ENCODE data around the gene DENND11. TPM values are rescaled to one million over a fixed set of nuclear protein-coding genes. Genes with fewer than 3 reads are reported as not detected.

DENND11 gene
- total and polyA plus RNA-seq, 10 of the 15 experiments (the other 5 are each of a cell fraction or from before 2014, with no cell fraction given), result 2.7 to 47.0 (median 26.6) TPM

GRCh38 chr7:141737836-141738591 is 36.0 kb upstream of the DENND11 start, which contains the start of gene SSBP1:
Gene SSBP1 (plus strand): TSS chr7:141738358. CDS start chr7:141739167, 809 bp downstream.
- RAD21 ChIA-PET (ENCODE audit: unreplicated experiment), result interaction anchor here (0.6 to 2.3 kb wide), 8 partner anchors 37 to 1643 kb away, joined by 3 to 33 read pairs (median 4); partner anchors contain the start of genes DENND11 and MRPS33
- H3K79me2 ChIP-seq (ENCODE audit: control insufficient read depth, insufficient read depth, low read length), result peaks cover 38% of the 10 kb centered on the region
- CTCF ChIA-PET, result interaction anchor here (0.8 to 5.7 kb wide), 28 partner anchors 9 to 724 kb away, joined by 3 to 121 read pairs (median 4); partner anchors contain the start of genes AGK, DENND11, MRPS33 and WEE2
- SMC1A ChIA-PET (ENCODE audit: uncharacterized antibody, unreplicated experiment), result interaction anchor here (0.7 to 3.5 kb wide), 11 partner anchors 10 to 187 kb away, joined by 3 to 35 read pairs (median 5); partner anchors contain the start of gene AGK
- H3K27me3 ChIP-seq (replicated peaks in 1 of 2; ENCODE audit: control insufficient read depth in 2 of 2, insufficient read depth in 2 of 2, low read length in 1 of 2), result no peaks in the 10 kb centered on the region
- intact Hi-C loops (cut with micrococcal nuclease; ENCODE audit: unreplicated experiment) (loop anchor here (1.0 to 5.0 kb wide), 4 partner anchors 37 to 724 kb away; partner anchors contain the start of genes AGK and MRPS33), in situ Hi-C loops (cut with MboI) (loop anchor here (10.0 kb wide), 1 partner anchor 723 kb away; the partner anchor contains the start of gene MRPS33)
- peaks cover 4% of the 10 kb centered on the region; the same call in 1 of the 2 replicates for H3K4me1 ChIP-seq (ENCODE audit: control insufficient read depth, insufficient read depth, low read length)
- FAIRE-seq (peak; percentile 93), ATAC-seq (peak; percentile 91), DNase-seq (ENCODE audit: low read depth, low spot score) (peak; percentile 92)
- peak within 1 kb of the TSS; percentile 91 for H3K27ac ChIP-seq (ENCODE audit: control insufficient read depth, insufficient read depth)
- peak within 1 kb of the TSS; percentile 93 for H3K4me2 ChIP-seq (ENCODE audit: control insufficient read depth, insufficient read depth)
- BruUV-seq (replicated peaks), result no TSS peak
- H3K9ac ChIP-seq (ENCODE audit: control insufficient read depth, insufficient read depth, low read length), result peak within 1 kb of the TSS; percentile 95
- WGBS (ENCODE audit: insufficient coverage, insufficient replicate concordance, low lambda C conversion rate, missing lambda C conversion rate), result under 1% methylated on average over 46 of the region's 46 CpGs
- no peaks in the 10 kb centered on the region for H4K20me1 ChIP-seq (ENCODE audit: control insufficient read depth, insufficient read depth)
- H2AFZ ChIP-seq (ENCODE audit: control insufficient read depth, low read depth, low read length), result peak within 1 kb of the TSS; percentile 96
- peak within 1 kb of the TSS; percentile 98 for H3K4me3 ChIP-seq
- POLR2A ChIA-PET, result interaction anchor here (0.7 to 1.7 kb wide), 6 partner anchors 25 to 87 kb away, joined by 3 to 8 read pairs (median 4); partner anchors contain the start of gene DENND11
- H3K36me3 ChIP-seq (ENCODE audit: control insufficient read depth in 2 of 2, insufficient read depth in 2 of 2, low read length in 1 of 2), result peaks cover 0 to 10% of the 10 kb centered on the region in 2 experiments; a peak in 2 of 4 replicates
- H3K9me3 ChIP-seq (replicated peaks; ENCODE audit: control insufficient read depth, insufficient read depth, low read length), result no peaks in the 10 kb centered on the region
- TF ChIP-seq FOS (IDR thresholded peaks at IDR 0.05; ENCODE audit: borderline replicate concordance, extremely low read depth, insufficient read length) (no peak), PML (IDR thresholded peaks at IDR 0.05; ENCODE audit: low read length) (peak; percentile 98), ZNF217 (IDR thresholded peaks at IDR 0.05) (0 out of 2 replicates have a peak, but pooled peaks have one; percentile 28), E4F1 (IDR thresholded peaks at IDR 0.05; ENCODE audit: borderline replicate concordance, partially characterized antibody) (peak; percentile 89), GABPA (IDR thresholded peaks at IDR 0.05; ENCODE audit: low read depth) (peak; percentile 100), SRF (IDR thresholded peaks at IDR 0.05; ENCODE audit: low read depth in 2 of 2, low read length in 2 of 2) (peak in 1 of 2 experiments; percentile 92; a peak in 3 of 4 replicates), STAT3 (IDR thresholded peaks at IDR 0.05; ENCODE audit: low read depth, low read length) (no peak), USF1 (IDR thresholded peaks at IDR 0.05; ENCODE audit: borderline replicate concordance, extremely low read length, insufficient read depth, low read depth, low read length) (no peak), POLR2A (IDR thresholded peaks at IDR 0.05; ENCODE audit: low read depth, low read length) (peak; percentile 99), FOXM1 (IDR thresholded peaks at IDR 0.05; ENCODE audit: low read depth, low read length) (peak; percentile 95), HDAC6 (IDR thresholded peaks at IDR 0.05; ENCODE audit: unreplicated experiment) (peak; percentile 4), ZBTB40 (IDR thresholded peaks at IDR 0.05; ENCODE audit: borderline replicate concordance) (peak; percentile 99), HCFC1 (IDR thresholded peaks at IDR 0.05; ENCODE audit: low read length) (peak; percentile 96), POLR2AphosphoS2 (IDR thresholded peaks at IDR 0.05; ENCODE audit: low read depth, low read length) (0 out of 2 replicates have a peak, but pooled peaks have one; percentile 70), HDAC2 (IDR thresholded peaks at IDR 0.05) (no peak)
